Activated CD8-positive, alpha-beta memory T cell treated with anti-CD3 and anti-CD28 coated beads, Interleukin-2, amount 50 U/mL, for 48 hours (primary cell): ENCODE data around the gene PCDH9.

Experiments used
- DNase-seq: peaks from one replicate; pipeline ENCODE4 v3.0.0-alpha.2; 2020

The PCDH9 gene

DNA sequence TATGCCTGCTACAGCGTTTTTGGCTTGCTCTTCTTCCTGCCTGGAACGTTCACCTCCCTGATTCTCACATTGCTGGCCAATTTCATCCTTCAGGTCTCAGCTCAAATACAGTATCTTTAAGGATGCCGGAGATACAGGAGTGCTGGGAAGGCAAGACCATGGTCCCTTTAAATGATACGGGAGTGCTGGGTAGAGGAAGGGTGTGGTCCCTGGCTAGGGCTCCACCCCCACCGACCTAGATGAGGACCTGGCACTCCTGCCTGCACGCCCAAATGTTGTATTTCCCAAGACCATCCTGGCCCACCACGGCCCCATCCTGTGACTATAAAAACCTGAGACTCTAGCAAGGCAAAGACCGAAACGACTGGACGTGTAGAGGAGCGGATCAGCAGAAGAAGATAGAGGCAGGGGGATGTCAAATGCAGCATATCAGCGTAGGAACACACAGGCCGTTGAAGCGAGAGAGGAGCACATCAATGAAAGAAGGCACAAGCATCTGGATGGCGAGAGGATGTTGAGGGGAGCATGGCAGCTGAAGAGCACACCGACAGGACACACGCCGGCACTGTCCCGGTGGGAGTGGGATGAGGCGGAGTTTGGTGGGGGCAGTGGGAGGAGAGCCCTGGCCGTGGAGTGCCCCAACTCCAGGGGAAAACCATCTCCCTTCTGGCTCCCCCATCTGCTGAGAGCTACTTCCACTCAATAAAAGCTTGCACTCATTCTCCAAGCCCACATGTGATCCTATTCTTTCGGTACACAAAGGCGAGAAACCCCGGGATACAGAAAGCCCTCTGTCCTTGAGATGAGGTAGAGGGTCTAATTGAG is 74.0 kb downstream of the PCDH9 start:
- DNase-seq, result no peak

- no peak for DNase-seq
These were observed 78.1 kb downstream of the PCDH9 start for GRCh38 chr13:67152085-67152484.

DNA sequence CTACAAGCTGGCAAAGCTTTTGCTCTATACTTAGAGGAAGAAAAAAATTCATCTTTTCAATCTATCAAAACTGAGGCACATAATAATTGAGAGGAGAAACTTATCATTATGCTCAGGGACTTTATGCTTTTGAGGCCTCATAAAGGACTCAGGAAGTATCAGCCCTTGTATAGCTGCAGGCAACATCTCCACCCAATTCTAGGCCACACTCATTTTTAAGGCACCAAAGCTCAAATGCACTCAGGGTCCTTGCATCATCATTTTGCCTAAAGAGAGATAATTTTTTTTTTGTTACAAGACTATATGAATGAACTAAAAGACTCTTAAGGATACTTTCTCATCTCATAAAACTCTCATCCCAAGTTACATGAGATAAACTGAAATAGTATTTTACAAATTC is 78.5 kb downstream of the PCDH9 start:
- DNase-seq, result no peak

- no peak for DNase-seq
These were observed 79.5 kb downstream of the PCDH9 start for GRCh38 chr13:67150608-67151007.

DNA sequence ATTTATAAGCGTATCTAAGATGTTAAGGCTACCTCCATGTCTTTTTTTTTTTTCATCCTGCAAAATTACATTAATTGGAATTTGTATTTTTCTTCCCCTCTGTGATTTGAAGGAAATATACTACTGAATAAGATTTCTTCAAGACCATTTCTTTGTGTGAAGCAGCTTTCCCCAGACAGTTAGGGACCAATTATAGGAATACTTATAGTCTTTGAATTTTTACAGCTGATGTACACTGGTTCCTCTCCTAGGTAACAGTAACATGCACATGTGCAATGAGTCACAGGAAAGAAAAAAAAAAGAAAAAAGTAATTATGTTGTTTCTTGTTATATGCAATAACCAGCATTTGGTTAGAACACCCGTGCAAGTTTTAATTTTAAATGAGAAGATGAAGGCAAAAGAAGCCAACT is 82.0 kb downstream of the PCDH9 start:
- no peak for DNase-seq

DNA sequence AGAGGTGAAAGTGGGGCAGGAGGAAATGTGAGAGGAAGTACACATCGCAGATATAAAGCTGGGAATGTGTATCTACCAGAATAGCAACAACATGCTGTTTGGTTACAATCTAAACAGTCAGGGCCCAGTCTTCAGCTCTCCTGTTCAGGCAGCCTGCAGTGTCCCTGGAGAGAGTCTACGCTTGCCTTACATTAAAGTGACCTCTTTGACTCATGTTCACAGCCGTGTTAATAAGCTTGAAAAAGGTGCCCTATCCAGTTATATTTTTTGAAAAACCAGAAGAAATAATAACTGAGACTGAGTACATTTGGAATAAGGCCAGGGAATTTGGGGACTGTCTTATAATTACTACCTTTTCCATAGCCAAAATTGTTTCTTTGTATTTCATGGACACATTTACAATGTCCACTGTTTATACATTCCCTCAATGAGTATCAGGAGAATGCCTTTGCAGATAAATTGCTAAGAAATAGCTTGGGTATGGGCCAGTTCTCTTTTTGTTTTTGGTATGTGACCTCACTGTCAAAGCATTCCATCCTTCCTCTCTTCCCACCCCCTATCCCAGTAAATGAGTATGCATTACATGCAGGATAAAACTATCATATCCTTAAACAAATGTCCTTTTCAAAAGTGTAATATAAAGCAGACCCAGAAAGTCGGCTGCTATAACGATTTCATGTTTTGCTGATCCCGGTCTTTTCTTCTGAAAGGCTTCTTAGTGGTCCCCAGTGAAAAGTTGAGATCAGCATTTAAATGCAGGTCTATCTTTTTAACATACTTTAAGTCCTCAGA is 82.6 kb downstream of the PCDH9 start:
- no peak for DNase-seq

GRCh38 chr13:67146523-67147130 is 83.5 kb downstream of the PCDH9 start:
- no peak for DNase-seq

DNA sequence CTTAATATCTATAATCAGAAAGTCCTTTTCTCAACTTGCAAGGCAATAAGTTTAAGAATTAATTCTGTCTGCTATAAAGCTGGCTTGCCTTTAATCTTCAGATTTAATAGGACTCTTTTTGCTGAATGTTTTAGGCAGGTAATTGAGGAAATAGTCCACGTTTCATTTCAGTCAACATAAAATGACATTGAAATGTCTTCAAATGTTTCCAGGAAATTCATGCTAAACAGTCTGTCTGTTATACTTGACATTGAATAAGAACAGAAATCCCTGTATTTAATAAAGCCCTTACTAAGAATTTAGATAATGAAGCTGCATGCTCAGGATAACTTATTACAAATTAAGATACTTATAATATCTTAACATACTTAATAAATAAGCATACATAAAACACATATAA is 84.2 kb downstream of the PCDH9 start:
- DNase-seq, result no peak

GRCh38 chr13:67143544-67144115 is 86.5 kb downstream of the PCDH9 start:
- no peak for DNase-seq

GRCh38 chr13:67140006-67140405 is 90.1 kb downstream of the PCDH9 start:
- DNase-seq, result no peak

- DNase-seq, result no peak
These were observed 90.6 kb downstream of the PCDH9 start for GRCh38 chr13:67139551-67139950.

DNA sequence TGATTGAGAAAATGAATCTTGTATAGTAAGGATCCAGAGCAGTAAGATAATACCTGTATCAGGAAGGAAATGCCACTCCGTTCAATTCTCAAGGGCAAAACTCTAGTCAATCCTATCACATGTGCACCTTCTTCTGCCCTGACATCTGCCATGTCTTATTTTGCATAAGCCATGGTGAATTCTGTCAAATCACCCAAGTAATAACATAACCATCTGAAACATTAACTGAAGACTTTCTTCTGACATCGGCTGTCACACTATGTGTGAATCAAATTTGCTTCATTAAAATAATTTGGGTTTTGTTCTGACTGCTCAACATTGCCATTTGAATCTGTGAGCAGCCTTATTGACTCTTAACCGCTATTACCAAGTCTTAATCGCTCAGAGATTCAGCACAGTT is 91.2 kb downstream of the PCDH9 start:
- no peak for DNase-seq

- DNase-seq, result no peak
These were observed 92.9 kb downstream of the PCDH9 start for GRCh38 chr13:67137044-67137735.

GRCh38 chr13:67136157-67136556 is 94.0 kb downstream of the PCDH9 start:
- DNase-seq, result no peak

- DNase-seq, result no peak
These were observed 94.8 kb downstream of the PCDH9 start for GRCh38 chr13:67135356-67135755.

GRCh38 chr13:67134417-67135129 is 95.6 kb downstream of the PCDH9 start:
- no peak for DNase-seq

DNA sequence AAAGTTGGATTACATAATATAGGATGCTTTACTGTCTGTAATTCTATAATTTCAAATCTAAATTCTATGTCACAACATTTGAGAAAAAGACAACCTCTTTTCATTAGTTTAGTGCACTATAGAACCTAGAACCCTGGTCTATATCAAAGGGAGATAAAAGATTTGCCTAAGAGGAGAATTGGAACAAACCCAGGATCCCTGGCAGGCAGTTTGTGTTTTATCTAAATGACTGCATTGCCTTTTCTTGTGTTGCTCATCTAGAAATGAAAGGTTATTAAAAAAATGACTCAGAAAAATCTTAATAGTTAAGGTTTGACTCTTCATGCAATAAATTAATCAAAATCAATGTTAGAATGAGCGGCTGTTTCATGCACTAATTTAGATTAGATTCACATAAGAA is 96.7 kb downstream of the PCDH9 start:
- DNase-seq, result no peak

- no peak for DNase-seq
These were observed 98.7 kb downstream of the PCDH9 start for GRCh38 chr13:67131393-67131792.

DNA sequence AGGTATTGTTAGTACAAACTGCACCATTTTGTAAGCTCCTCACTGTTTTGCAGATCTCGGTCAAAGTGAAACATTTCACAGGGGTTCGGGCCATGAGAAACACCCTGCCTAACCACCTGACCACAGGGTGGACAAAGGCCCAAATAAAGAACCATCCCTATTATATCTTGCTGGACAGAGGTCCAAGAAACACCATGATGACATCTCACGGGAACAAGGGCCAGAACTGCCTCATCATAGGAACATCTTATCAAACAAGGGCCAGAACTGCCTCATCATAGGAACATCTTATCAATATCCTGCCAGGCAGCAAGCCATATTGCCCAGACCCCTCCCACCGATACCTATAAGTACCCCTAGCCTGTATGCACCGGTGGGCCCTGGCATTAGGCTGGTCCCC is 99.7 kb downstream of the PCDH9 start:
- DNase-seq, result no peak

GRCh38 chr13:67128136-67128535 is 102.0 kb downstream of the PCDH9 start:
- DNase-seq, result no peak

GRCh38 chr13:67125681-67126080 is 104.5 kb downstream of the PCDH9 start:
- DNase-seq, result no peak

DNA sequence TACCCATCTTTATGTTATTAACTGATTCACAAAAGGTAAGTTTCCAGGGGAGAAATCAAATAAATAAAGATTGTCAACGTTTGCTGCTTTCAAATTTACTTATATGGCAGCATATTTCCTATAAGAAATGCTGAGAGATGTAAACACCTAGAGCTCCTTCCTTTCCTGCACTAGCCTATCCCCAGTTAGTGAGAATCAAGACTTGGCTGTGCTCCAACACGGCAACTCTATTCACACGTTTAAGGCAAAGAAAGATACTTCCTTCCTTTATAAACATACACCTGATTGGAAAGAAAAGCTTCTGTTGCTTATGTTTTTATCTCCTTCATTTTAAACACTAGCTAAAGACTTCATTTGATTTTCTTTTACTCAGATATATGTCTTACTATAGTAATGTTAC is 107.0 kb downstream of the PCDH9 start:
- no peak for DNase-seq
